Endothelial cell of umbilical vein (primary cell): ENCODE results near the gene MEN1.

Experiments
- CTCF ChIP-seq, 2 donors: IDR thresholded peaks; 1 replicate in 1 of 2; 2 replicates in 1 of 2; pipeline ENCODE4 v1.5.1; 2011; ENCODE audit warnings: low read length in 2 of 2, mild to moderate bottlenecking in 2 of 2, moderate library complexity in 2 of 2, control low read depth in 1 of 2, inconsistent platforms in 1 of 2, low read depth in 1 of 2; ENCODE audit not compliant: insufficient read depth in 1 of 2; ENCODE audit errors: extremely low read depth in 1 of 2
- POLR2A ChIP-seq: IDR thresholded peaks from 2 replicates; pipeline ENCODE4 v1.6.1; 2012; ENCODE audit warnings: low read depth, mild to moderate bottlenecking, control low read depth, low read length
- POLR2AphosphoS5 ChIP-seq: IDR thresholded peaks from 2 replicates; pipeline ENCODE4 v1.6.1; 2012; ENCODE audit warnings: low read depth, mild to moderate bottlenecking, control low read depth, low read length, moderate library complexity; ENCODE audit not compliant: insufficient read depth

- no peak for TF ChIP-seq POLR2AphosphoS5
- no peak for TF ChIP-seq CTCF (IDR thresholded peaks at IDR 0.05; ENCODE audit: extremely low read depth in 1 of 2, insufficient read depth in 1 of 2, low read depth in 1 of 2, low read length in 2 of 2)
- no peak for TF ChIP-seq POLR2A
Measured at GRCh38 chr11:64794526-64794925, 15.8 kb downstream of the MEN1 start.
